Measurements from ENCODE around the gene TSPAN9. TPM values are rescaled to one million over a fixed set of nuclear protein-coding genes. Genes with fewer than 3 reads are reported as not detected.

The TSPAN9 gene
- total RNA-seq, 1 experiment from 2014 or later, result 7.7 TPM

DNA sequence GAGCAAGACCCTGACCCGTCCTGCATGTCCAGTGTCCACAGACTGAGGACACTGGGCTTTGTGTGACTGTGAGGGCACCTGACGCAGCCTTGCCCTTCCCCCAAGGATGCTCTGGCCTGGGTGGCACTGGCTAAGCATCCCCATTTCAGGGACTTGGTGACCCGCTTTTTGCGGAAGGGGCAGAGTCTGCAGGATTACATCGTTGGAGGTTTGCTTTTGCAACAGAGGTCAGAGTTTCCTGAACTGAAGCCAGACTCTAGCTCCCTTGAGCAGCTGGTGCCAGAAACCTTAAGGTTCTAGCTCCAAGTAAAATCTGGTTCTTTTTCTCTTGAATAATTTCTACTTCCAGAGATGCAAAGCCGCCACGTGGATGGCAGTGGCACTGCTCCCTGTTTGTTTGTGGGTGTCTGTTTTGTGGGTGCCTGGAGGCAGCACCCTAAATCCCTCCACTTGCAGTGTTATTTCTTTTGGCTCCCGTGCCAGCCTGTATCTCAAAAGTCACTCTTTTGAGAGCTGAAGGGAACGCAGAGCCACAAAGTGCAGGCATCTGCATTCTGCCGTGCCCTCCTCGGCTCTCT, 184.7 kb downstream of the TSPAN9 start:
- H3K4me3 ChIP-seq (ENCODE audit: low read depth in 2 of 2, low read length in 2 of 2), result no peak overlapping the region
- ChIA-PET POLR2A (interaction anchor here (0.7 kb wide), 1 partner anchor 63 kb away, joined by 4 read pairs; no protein-coding TSS in a partner anchor), CTCF (no interaction called here)
- intact Hi-C loops (cut with micrococcal nuclease; ENCODE audit: unreplicated experiment) (no loop called here), in situ Hi-C loops (cut with HindIII; ENCODE audit: low pct_unique_long_range_greater_than_20kb, low sequenced_read_pairs) (no loop called here)
- H3K9me3 ChIP-seq (ENCODE audit: control insufficient read depth, insufficient read depth, low read depth, low read length), result no peaks in the 10 kb centered on the region
- H3K27ac ChIP-seq (ENCODE audit: low read length), result no peak overlapping the region
- no TSS peak for BruUV-seq (replicated peaks)
- no peaks in the 10 kb centered on the region for H3K36me3 ChIP-seq (ENCODE audit: control insufficient read depth, insufficient read depth, low read length)
- ATAC-seq (no peak), DNase-seq (ENCODE audit: low read depth, low spot score) (no peak)
- TF ChIP-seq SIN3A (IDR thresholded peaks at IDR 0.05; ENCODE audit: borderline replicate concordance, insufficient read depth, low read depth, low read length), result no peak
- TF ChIP-seq, protein P1, sequence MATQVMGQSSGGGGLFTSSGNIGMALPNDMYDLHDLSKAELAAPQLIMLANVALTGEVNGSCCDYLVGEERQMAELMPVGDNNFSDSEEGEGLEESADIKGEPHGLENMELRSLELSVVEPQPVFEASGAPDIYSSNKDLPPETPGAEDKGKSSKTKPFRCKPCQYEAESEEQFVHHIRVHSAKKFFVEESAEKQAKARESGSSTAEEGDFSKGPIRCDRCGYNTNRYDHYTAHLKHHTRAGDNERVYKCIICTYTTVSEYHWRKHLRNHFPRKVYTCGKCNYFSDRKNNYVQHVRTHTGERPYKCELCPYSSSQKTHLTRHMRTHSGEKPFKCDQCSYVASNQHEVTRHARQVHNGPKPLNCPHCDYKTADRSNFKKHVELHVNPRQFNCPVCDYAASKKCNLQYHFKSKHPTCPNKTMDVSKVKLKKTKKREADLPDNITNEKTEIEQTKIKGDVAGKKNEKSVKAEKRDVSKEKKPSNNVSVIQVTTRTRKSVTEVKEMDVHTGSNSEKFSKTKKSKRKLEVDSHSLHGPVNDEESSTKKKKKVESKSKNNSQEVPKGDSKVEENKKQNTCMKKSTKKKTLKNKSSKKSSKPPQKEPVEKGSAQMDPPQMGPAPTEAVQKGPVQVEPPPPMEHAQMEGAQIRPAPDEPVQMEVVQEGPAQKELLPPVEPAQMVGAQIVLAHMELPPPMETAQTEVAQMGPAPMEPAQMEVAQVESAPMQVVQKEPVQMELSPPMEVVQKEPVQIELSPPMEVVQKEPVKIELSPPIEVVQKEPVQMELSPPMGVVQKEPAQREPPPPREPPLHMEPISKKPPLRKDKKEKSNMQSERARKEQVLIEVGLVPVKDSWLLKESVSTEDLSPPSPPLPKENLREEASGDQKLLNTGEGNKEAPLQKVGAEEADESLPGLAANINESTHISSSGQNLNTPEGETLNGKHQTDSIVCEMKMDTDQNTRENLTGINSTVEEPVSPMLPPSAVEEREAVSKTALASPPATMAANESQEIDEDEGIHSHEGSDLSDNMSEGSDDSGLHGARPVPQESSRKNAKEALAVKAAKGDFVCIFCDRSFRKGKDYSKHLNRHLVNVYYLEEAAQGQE (IDR thresholded peaks at IDR 0.05; ENCODE audit: insufficient read depth in 1 of 2, low read depth in 2 of 2, low read length in 1 of 2), result no peak
- no peak for TF ChIP-seq TCF7L2 (IDR thresholded peaks at IDR 0.05; ENCODE audit: low read depth, low read length)
- TF ChIP-seq, protein P2, sequence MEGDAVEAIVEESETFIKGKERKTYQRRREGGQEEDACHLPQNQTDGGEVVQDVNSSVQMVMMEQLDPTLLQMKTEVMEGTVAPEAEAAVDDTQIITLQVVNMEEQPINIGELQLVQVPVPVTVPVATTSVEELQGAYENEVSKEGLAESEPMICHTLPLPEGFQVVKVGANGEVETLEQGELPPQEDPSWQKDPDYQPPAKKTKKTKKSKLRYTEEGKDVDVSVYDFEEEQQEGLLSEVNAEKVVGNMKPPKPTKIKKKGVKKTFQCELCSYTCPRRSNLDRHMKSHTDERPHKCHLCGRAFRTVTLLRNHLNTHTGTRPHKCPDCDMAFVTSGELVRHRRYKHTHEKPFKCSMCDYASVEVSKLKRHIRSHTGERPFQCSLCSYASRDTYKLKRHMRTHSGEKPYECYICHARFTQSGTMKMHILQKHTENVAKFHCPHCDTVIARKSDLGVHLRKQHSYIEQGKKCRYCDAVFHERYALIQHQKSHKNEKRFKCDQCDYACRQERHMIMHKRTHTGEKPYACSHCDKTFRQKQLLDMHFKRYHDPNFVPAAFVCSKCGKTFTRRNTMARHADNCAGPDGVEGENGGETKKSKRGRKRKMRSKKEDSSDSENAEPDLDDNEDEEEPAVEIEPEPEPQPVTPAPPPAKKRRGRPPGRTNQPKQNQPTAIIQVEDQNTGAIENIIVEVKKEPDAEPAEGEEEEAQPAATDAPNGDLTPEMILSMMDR (IDR thresholded peaks at IDR 0.05), result no peak
- TF ChIP-seq POLR2AphosphoS5 (IDR thresholded peaks at IDR 0.05; ENCODE audit: low read depth, low read length), result no peak
- no peaks in the 10 kb centered on the region for H3K4me1 ChIP-seq (ENCODE audit: control insufficient read depth, insufficient read depth, low read length)
- H3K27me3 ChIP-seq (ENCODE audit: control insufficient read depth, insufficient read depth, low read length), result no peaks in the 10 kb centered on the region

DNA sequence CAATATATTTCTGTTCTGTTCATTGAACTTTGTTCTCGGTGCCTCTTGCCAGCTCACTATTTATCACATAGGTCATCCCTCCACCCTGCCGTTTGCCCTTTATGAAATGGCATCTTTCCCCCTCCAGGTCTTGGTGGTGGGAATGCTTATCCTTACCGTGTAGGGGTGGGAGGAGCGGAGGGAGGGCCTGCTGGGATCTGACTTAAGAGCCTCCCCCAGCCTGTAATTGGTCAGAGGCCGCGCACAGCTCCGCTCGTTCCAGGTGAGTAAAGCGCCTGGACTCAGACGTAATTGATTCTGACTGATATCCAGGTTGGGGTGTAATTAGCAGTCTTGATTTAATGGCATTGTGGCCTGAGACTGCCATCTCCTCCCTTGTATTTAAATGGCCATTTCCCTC, 185.3 kb downstream of the TSPAN9 start:
- BruUV-seq (replicated peaks), result no TSS peak
- H3K4me1 ChIP-seq (ENCODE audit: control insufficient read depth, insufficient read depth, low read length), result no peaks in the 10 kb centered on the region
- ChIA-PET POLR2A (interaction anchor here (0.7 kb wide), 1 partner anchor 63 kb away, joined by 4 read pairs; no protein-coding TSS in a partner anchor), CTCF (no interaction called here)
- no peak overlapping the region for H3K4me3 ChIP-seq (ENCODE audit: low read depth in 2 of 2, low read length in 2 of 2)
- in situ Hi-C loops (cut with HindIII; ENCODE audit: low pct_unique_long_range_greater_than_20kb, low sequenced_read_pairs), result no loop called here
- no peaks in the 10 kb centered on the region for H3K36me3 ChIP-seq (ENCODE audit: control insufficient read depth, insufficient read depth, low read length)
- H3K9me3 ChIP-seq (ENCODE audit: control insufficient read depth, insufficient read depth, low read depth, low read length), result no peaks in the 10 kb centered on the region
- intact Hi-C loops (cut with micrococcal nuclease; ENCODE audit: unreplicated experiment), result no loop called here
- H3K27ac ChIP-seq (ENCODE audit: low read length), result no peak overlapping the region
- ATAC-seq (no peak), DNase-seq (ENCODE audit: low read depth, low spot score) (no peak)
- TF ChIP-seq, protein P2 (IDR thresholded peaks at IDR 0.05), result no peak
- TF ChIP-seq, protein P1 (IDR thresholded peaks at IDR 0.05; ENCODE audit: insufficient read depth in 1 of 2, low read depth in 2 of 2, low read length in 1 of 2), result no peak
- TF ChIP-seq TCF7L2 (IDR thresholded peaks at IDR 0.05; ENCODE audit: low read depth, low read length) (no peak), SIN3A (IDR thresholded peaks at IDR 0.05; ENCODE audit: borderline replicate concordance, insufficient read depth, low read depth, low read length) (no peak), POLR2AphosphoS5 (IDR thresholded peaks at IDR 0.05; ENCODE audit: low read depth, low read length) (no peak)
- no peaks in the 10 kb centered on the region for H3K27me3 ChIP-seq (ENCODE audit: control insufficient read depth, insufficient read depth, low read length)
